Measurements from ENCODE around the gene FOXK2.
A peak's percentile ranks its signal among the peaks of the same experiment; 100 is the strongest.

The FOXK2 gene

DNA sequence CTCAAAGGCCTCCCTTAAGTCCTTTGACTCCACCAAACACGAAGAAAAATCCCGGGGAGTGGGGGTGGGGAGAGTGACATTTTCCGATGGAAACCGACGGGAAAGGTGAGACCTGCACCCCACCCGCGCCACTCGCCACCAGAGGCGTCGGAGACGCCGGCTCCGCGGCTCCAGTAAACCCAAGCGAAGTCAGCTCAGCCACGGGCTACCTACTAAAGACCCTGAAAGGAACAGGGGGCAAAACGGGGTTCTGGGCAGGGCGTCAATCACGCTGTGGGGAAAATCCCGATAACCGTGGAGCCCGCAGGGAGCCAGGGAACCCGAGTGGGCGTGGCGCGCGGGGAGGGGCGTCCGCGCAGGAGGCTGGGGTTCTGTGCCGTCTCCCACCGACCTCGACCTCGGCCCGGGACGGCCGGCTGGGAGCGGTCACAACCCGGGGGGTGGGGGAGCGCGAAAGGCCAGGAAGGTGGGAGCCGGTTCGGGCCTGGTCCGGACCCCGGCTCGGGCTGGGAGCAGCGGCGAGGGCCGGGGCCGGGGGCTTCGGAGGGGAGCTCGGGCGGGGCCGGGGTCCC, 128.1 kb downstream of the FOXK2 start:
- peak overlapping the region; percentile 71 for H3K4me3 ChIP-seq (replicated peaks; ENCODE audit: low read depth, low read length)
- H3K27me3 ChIP-seq (replicated peaks; ENCODE audit: control insufficient read depth, insufficient read depth, low read length), result no peaks in the 10 kb centered on the region
- peaks cover 7% of the 10 kb centered on the region for H3K36me3 ChIP-seq (ENCODE audit: control insufficient read depth, insufficient read depth, low read length)
- DNase-seq (ENCODE audit: extremely low read depth, insufficient read length), result peak; percentile 53
- TF ChIP-seq, protein P1, sequence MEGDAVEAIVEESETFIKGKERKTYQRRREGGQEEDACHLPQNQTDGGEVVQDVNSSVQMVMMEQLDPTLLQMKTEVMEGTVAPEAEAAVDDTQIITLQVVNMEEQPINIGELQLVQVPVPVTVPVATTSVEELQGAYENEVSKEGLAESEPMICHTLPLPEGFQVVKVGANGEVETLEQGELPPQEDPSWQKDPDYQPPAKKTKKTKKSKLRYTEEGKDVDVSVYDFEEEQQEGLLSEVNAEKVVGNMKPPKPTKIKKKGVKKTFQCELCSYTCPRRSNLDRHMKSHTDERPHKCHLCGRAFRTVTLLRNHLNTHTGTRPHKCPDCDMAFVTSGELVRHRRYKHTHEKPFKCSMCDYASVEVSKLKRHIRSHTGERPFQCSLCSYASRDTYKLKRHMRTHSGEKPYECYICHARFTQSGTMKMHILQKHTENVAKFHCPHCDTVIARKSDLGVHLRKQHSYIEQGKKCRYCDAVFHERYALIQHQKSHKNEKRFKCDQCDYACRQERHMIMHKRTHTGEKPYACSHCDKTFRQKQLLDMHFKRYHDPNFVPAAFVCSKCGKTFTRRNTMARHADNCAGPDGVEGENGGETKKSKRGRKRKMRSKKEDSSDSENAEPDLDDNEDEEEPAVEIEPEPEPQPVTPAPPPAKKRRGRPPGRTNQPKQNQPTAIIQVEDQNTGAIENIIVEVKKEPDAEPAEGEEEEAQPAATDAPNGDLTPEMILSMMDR (IDR thresholded peaks at IDR 0.05; ENCODE audit: insufficient read depth, low read length, poor library complexity, severe bottlenecking), result peak; percentile 33

DNA sequence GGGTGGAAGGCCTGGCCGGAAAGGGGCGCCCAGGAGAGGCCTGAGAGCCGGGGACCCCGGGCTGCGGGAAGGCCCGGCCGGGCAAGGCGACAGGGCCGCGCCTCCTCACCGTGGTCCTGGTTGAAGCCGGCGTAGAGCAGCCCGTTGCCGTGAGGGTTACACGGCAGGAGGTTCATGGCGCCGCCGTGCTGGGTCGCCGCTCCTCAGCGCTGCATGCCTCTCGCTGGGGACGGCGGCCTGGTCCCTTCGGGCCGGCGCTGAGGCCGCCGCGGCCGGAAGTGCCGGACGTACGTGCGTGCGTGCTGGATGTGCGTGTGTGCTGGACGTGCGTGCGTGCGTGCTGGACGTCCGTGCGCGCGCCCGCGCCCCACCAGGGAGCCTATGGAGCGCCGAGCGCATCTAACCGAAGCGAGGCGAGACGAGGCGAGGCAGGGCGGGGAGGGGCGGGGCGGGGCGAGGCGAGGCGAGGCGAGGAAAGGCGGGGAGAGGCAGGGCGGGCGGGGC, 128.7 kb downstream of the FOXK2 start, which contains the start of gene WDR45B:
Gene WDR45B (minus strand): TSS at position 280 of the 504 bp plus-strand sequence. CDS start 104 bp downstream, at position 176.
- TF ChIP-seq, protein P1 (IDR thresholded peaks at IDR 0.05; ENCODE audit: insufficient read depth, low read length, poor library complexity, severe bottlenecking), result no peak
- peak; percentile 98 for DNase-seq (ENCODE audit: extremely low read depth, insufficient read length)
- peaks cover 7% of the 10 kb centered on the region for H3K36me3 ChIP-seq (ENCODE audit: control insufficient read depth, insufficient read depth, low read length)

DNA sequence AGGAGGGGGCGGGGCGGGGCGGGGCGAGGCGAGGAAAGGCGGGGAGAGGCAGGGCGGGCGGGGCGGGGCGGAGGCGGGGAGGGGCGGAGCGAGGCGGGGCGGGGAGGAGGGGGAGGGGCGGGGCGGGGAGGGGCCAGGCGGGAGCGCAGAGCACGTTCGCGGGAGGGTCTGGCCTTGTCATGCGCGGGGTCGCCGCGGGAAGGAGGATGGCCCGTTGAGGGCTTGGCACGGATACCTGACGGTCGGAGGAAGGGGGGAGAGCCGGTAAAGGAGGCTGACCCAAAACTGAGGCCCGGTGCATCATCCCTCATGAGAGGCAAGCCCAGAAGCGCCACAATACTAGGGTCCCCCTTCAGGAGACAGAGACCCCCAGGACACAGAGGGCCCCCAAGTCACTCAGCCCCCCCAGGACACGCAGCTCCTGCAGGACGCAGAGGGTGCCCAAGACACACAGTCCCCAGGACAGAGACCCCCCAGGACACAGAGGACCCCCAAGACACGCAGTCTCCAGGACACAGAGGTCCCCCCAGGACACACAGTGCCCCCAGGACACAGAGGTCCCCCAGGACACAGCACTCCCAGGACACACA, 129.3 kb downstream of the FOXK2 start:
- Histone ChIP-seq H3K36me3 (ENCODE audit: control insufficient read depth, insufficient read depth, low read length) (peaks cover 3% of the 10 kb centered on the region), H3K4me3 (replicated peaks; ENCODE audit: low read depth, low read length) (peak overlapping the region; percentile 50), H3K27me3 (replicated peaks; ENCODE audit: control insufficient read depth, insufficient read depth, low read length) (no peaks in the 10 kb centered on the region)
- TF ChIP-seq, protein P1 (IDR thresholded peaks at IDR 0.05; ENCODE audit: insufficient read depth, low read length, poor library complexity, severe bottlenecking), result no peak
- peak; percentile 43 for DNase-seq (ENCODE audit: extremely low read depth, insufficient read length)

More for the DNA sequence above, 128.7 kb downstream of the FOXK2 start, which contains the start of gene WDR45B:
- H3K4me3 ChIP-seq (replicated peaks; ENCODE audit: low read depth, low read length), result peak within 1 kb of the TSS; percentile 71
- H3K27me3 ChIP-seq (replicated peaks; ENCODE audit: control insufficient read depth, insufficient read depth, low read length), result no peaks in the 10 kb centered on the region

- H3K4me3 ChIP-seq (replicated peaks; ENCODE audit: low read depth, low read length), result no peak overlapping the region
- DNase-seq (ENCODE audit: extremely low read depth, insufficient read length), result no peak
- TF ChIP-seq, protein P1 (IDR thresholded peaks at IDR 0.05; ENCODE audit: insufficient read depth, low read length, poor library complexity, severe bottlenecking), result no peak
- H3K36me3 ChIP-seq (ENCODE audit: control insufficient read depth, insufficient read depth, low read length), result no peaks in the 10 kb centered on the region
- H3K27me3 ChIP-seq (replicated peaks; ENCODE audit: control insufficient read depth, insufficient read depth, low read length), result no peaks in the 10 kb centered on the region
Observed at GRCh38 chr17:82649501-82650261, 130.1 kb downstream of the FOXK2 start.

- H3K4me3 ChIP-seq (replicated peaks; ENCODE audit: low read depth, low read length), result no peak overlapping the region
- no peak for DNase-seq (ENCODE audit: extremely low read depth, insufficient read length)
- H3K27me3 ChIP-seq (replicated peaks; ENCODE audit: control insufficient read depth, insufficient read depth, low read length), result no peaks in the 10 kb centered on the region
- TF ChIP-seq, protein P1 (IDR thresholded peaks at IDR 0.05; ENCODE audit: insufficient read depth, low read length, poor library complexity, severe bottlenecking), result no peak
- H3K36me3 ChIP-seq (ENCODE audit: control insufficient read depth, insufficient read depth, low read length), result no peaks in the 10 kb centered on the region
Observed at GRCh38 chr17:82650723-82651122, 131.2 kb downstream of the FOXK2 start.

All from GM06990 (cell line).